MCF 10A (cell line): Measurements from ENCODE around the gene HEMGN. TPM values are rescaled to one million over a fixed set of nuclear protein-coding genes. Genes with fewer than 3 reads are reported as not detected.

Experiments
- BruUV-seq: library from RNA; stranded (reverse); fragments of 400-500 nt; replicated peaks from 2 replicates; lab custom pipeline; 2021; lab: Mats Ljungman, UMichigan
- CTCF ChIA-PET: fragments of 300-600 bp; sonication (Branson Sonifier 250); formaldehyde crosslinking; extraction: SDS; loops from one replicate; lab custom pipeline; 2021; ENCODE audit warnings: antibody characterized with exemption, inconsistent platforms; lab: Yijun Ruan, JAX
- POLR2A ChIA-PET: fragments of 300-600, 350-650 bp; sonication (Branson Sonifier 250); formaldehyde crosslinking; extraction: SDS; loops from one replicate; lab custom pipeline; 2020; ENCODE audit warnings: antibody characterized with exemption, inconsistent platforms; lab: Yijun Ruan, JAX
- DNase-seq: peaks from one replicate; pipeline ENCODE4 v3.0.0-alpha.2; 2018; ENCODE audit not compliant: unreplicated experiment
- H3K27ac Mint-ChIP-seq: one replicate; pipeline ENCODE4 v1.8.0; 2022; ENCODE audit warnings: mild to moderate bottlenecking, low read depth, mixed read lengths; ENCODE audit not compliant: unreplicated experiment
- H3K27me3 Mint-ChIP-seq: one replicate; pipeline ENCODE4 v1.8.0; 2022; ENCODE audit warnings: mixed read lengths; ENCODE audit not compliant: insufficient read depth, unreplicated experiment
- H3K36me3 Mint-ChIP-seq: one replicate; pipeline ENCODE4 v1.8.0; 2022; ENCODE audit warnings: mild to moderate bottlenecking, moderate library complexity, mixed read lengths; ENCODE audit not compliant: insufficient read depth, unreplicated experiment
- H3K4me1 Mint-ChIP-seq: one replicate; pipeline ENCODE4 v1.8.0; 2022; ENCODE audit warnings: mixed read lengths; ENCODE audit not compliant: insufficient read depth, unreplicated experiment
- H3K4me3 Mint-ChIP-seq: one replicate; pipeline ENCODE4 v1.8.0; 2022; ENCODE audit warnings: mild to moderate bottlenecking, moderate library complexity, mixed read lengths; ENCODE audit not compliant: unreplicated experiment
- H3K9me3 Mint-ChIP-seq: one replicate; pipeline ENCODE4 v1.8.0; 2022; ENCODE audit warnings: mixed read lengths; ENCODE audit not compliant: unreplicated experiment
- intact Hi-C: fragments of 100-400 bp; cut with micrococcal nuclease; formaldehyde crosslinking; loops from 2 replicates; pipeline ENCODE4 v1.14.1; 2022
- total RNA-seq: library from RNA; stranded (reverse); gene quantifications from 2 replicates; pipeline ENCODE4 v1.2.3, GENCODE V29; 2022
- TF ChIP-seq, protein P1 (sequence below): fragments of 200-600 bp; IDR thresholded peaks from one replicate; pipeline ENCODE4 v1.8.0; 2022; ENCODE audit warnings: antibody characterized with exemption, mild to moderate bottlenecking; ENCODE audit not compliant: unreplicated experiment

Gene HEMGN
- total RNA-seq, 1 experiment from 2014 or later, result not detected

DNA sequence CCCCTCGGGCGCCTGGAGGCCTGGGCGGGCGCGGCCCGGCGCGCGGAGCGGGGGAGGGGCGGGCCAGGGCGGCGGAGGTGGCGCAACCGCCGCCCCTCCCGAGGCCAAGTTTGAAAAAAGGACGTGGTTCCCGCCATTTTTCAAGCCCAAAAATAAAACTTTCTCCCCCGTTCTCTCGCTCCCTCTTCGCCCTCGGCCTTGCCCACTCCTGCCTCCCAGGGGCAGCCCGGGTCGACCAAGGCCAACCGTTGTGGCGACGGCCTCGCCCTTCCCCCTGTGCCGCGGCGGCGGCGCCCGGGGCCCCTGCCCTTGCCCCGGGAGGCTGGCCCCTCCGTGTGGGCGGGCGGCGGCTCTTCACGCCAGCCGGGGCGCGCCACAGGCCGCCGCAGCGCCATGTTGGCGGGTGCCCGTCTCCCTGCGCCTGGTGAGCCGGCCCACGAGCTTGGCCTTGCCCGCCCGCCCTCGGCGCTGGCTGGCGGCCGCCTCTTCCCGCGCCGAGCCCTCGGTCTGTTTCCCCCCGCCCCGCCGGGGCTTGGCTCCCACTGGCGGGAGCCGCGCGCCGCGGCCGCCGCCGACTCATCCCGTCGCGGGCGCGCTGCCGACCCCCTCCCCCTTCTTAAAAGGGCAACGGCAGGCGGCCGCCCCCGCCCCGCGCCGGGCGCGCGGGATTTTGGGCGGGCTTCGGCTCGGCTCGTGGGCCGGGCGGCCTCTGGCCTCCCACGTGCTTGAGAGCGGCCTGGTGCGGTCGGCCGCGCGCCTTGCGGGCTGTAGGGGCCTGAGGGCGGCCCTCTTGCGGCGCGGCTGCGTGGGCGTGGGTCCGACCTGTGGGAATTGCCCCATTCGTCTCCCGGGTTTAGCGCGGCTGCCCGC lies 46.5 kb upstream of the HEMGN start:
- peak; percentile 83 for DNase-seq
- no peak overlapping the region for H3K27ac Mint-ChIP-seq
- CTCF ChIA-PET, result interaction anchor here (0.8 to 1.9 kb wide), 6 partner anchors 16 to 372 kb away, joined by 3 to 8 read pairs (median 4); no protein-coding TSS in a partner anchor

DNA sequence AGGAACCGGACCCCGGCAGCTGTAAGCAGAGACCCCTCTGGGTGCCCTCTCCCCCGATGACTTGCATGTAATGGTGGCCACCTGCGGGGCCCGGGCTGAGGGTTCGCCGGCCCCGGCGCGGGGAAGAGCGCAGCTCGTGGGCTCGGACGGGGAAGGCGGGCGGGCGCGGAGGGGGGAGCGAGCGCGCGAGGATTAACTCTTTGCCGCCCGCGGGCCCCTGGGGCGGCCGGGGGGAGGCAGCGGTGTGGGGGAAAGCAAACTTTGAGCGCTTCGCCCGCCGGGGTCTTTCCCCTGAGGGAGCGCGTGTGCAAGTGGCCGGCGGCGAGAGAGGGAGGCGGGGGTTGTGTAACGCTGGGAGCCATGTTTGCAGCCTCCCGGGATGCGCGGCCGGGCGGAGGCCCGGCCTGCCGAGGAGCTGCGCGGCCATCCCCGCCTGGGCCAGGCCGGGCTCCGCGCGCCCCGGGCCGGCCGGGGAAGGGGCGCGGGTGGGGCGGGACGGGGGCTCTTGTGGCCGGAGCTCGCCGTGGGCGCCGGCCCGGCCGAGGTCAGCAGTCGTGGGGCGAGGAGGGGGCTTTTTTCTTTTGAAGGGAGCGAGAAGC lies 45.7 kb upstream of the HEMGN start:
- Mint-ChIP-seq H3K27ac (peak overlapping the region; percentile 63), H3K9me3 (no peaks in the 10 kb centered on the region), H3K4me1 (peaks cover 31% of the 10 kb centered on the region), H3K4me3 (peak overlapping the region; percentile 79), H3K27me3 (no peaks in the 10 kb centered on the region), H3K36me3 (no peaks in the 10 kb centered on the region)
- intact Hi-C loops, result loop anchor here (1.0 to 2.0 kb wide), 2 partner anchors 60 to 73 kb away; partner anchors contain the start of gene NANS
- ChIA-PET CTCF (interaction anchor here (0.7 to 1.9 kb wide), 9 partner anchors 15 to 953 kb away, joined by 3 to 8 read pairs (median 4); no protein-coding TSS in a partner anchor), POLR2A (interaction anchor here (0.8 to 9.5 kb wide), 16 partner anchors 9 to 350 kb away, joined by 3 to 91 read pairs (median 5); partner anchors contain the start of genes NANS, NCBP1, TBC1D2 and TRMO)
- TF ChIP-seq, protein P1, sequence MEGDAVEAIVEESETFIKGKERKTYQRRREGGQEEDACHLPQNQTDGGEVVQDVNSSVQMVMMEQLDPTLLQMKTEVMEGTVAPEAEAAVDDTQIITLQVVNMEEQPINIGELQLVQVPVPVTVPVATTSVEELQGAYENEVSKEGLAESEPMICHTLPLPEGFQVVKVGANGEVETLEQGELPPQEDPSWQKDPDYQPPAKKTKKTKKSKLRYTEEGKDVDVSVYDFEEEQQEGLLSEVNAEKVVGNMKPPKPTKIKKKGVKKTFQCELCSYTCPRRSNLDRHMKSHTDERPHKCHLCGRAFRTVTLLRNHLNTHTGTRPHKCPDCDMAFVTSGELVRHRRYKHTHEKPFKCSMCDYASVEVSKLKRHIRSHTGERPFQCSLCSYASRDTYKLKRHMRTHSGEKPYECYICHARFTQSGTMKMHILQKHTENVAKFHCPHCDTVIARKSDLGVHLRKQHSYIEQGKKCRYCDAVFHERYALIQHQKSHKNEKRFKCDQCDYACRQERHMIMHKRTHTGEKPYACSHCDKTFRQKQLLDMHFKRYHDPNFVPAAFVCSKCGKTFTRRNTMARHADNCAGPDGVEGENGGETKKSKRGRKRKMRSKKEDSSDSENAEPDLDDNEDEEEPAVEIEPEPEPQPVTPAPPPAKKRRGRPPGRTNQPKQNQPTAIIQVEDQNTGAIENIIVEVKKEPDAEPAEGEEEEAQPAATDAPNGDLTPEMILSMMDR, result no peak
- DNase-seq, result peak; percentile 38
- BruUV-seq, result no TSS peak

More for the DNA sequence above, 46.5 kb upstream of the HEMGN start:
- POLR2A ChIA-PET, result interaction anchor here (0.8 to 9.5 kb wide), 11 partner anchors 10 to 351 kb away, joined by 3 to 91 read pairs (median 6); partner anchors contain the start of genes NANS, NCBP1, TBC1D2 and TRMO
- Mint-ChIP-seq H3K4me3 (peak overlapping the region; percentile 79), H3K36me3 (no peaks in the 10 kb centered on the region), H3K27me3 (no peaks in the 10 kb centered on the region), H3K4me1 (peaks cover 37% of the 10 kb centered on the region), H3K9me3 (no peaks in the 10 kb centered on the region)
- TF ChIP-seq, protein P1, result no peak
- BruUV-seq, result no TSS peak
- intact Hi-C loops, result no loop called here

DNA sequence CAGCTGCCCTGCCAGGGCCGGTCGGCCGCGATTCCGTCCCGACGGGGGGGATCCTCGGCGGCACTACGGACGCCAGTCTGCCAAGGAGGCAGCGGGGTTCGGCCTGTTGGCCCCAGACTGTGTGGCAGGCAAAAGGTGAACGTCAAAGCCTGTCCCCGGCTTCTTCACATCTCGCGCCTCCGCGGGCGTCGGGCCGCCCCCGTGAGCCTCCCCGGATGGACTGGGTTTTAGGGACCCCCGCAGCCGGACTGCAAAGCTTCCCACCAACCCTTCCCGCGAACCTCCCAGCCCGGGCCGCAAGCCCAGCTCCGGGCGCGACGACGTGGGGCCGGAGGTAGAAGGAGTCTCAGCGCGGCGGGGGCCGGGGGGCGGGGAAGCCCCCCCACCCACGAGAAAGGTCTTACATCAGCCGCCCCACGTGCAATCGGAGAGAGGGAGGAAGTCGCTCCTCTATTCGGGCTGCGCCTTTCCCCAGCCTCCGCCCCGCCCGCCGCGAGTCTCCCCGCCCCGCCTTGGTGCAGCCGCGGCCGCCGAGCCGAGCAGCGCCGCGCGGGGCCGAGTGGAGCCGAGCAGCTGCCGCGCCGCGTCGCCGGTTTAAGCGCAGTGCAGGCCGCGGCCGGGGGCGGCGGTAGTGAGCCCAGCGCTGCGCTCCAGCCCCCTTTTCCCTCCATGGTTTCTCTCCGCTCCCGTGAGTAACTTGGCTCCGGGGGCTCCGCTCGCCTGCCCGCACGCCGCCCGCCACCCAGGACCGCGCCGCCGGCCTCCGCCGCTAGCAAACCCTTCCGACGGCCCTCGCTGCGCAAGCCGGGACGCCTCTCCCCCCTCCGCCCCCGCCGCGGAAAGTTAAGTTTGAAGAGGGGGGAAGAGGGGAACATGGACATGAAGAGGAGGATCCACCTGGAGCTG lies 45.0 kb upstream of the HEMGN start, which contains the start of gene ANP32B:
TSS of gene ANP32B (plus strand) at position 659 of the 906 bp plus-strand sequence. CDS start at position 874, 215 bp downstream.
- H3K4me3 Mint-ChIP-seq, result peak within 1 kb of the TSS; percentile 79
- H3K36me3 Mint-ChIP-seq, result no peaks in the 10 kb centered on the region
- peaks cover 31% of the 10 kb centered on the region for H3K4me1 Mint-ChIP-seq
- CTCF ChIA-PET, result interaction anchor here (0.6 to 1.9 kb wide), 13 partner anchors 12 to 1200 kb away, joined by 3 to 10 read pairs (median 4); no protein-coding TSS in a partner anchor
- H3K9me3 Mint-ChIP-seq, result no peaks in the 10 kb centered on the region
- BruUV-seq, result TSS peak; percentile 80
- DNase-seq, result peak; percentile 91
- intact Hi-C loops, result loop anchor here (1.0 to 2.0 kb wide), 2 partner anchors 60 to 74 kb away; partner anchors contain the start of gene NANS
- TF ChIP-seq, protein P1, result peak; percentile 83
- POLR2A ChIA-PET, result interaction anchor here (0.7 to 9.5 kb wide), 21 partner anchors 9 to 350 kb away, joined by 3 to 91 read pairs (median 5); partner anchors contain the start of genes NANS, NCBP1, TBC1D2 and TRMO
- H3K27ac Mint-ChIP-seq, result peak within 1 kb of the TSS; percentile 63
- H3K27me3 Mint-ChIP-seq, result no peaks in the 10 kb centered on the region
